OCI-LY7 (cell line): ENCODE results near the gene EIF2S1. TPM values are rescaled to one million over a fixed set of nuclear protein-coding genes. Genes with fewer than 3 reads are reported as not detected.

Experiments used
- BruUV-seq: library from RNA; stranded (reverse); fragments of 400-500 nt; replicated peaks from 2 replicates; lab custom pipeline; 2021; lab: Mats Ljungman, UMichigan
- CTCF ChIA-PET: fragments of 300-600 bp; sonication (Branson Sonifier 250); formaldehyde crosslinking; loops from one replicate; lab custom pipeline; 2022; ENCODE audit warnings: antibody characterized with exemption; ENCODE audit not compliant: unreplicated experiment; lab: Charles Lee
- POLR2A ChIA-PET: fragments of 300-600 bp; sonication (Branson Sonifier 250); formaldehyde crosslinking; loops from one replicate; lab custom pipeline; 2022; ENCODE audit warnings: antibody characterized with exemption; lab: Charles Lee
- DNase-seq: peaks from one replicate; pipeline ENCODE4 v3.0.0-alpha.2; 2015; ENCODE audit warnings: low spot score
- H2AFZ ChIP-seq: fragments of 200-600 bp; sonication (generic), shearing (Covaris generic); 2 replicates; pipeline ENCODE4 v1.6.1; 2014; ENCODE audit warnings: mild to moderate bottlenecking, antibody characterized with exemption, low read length, moderate library complexity
- H3K27ac ChIP-seq: fragments of 200-600 bp; sonication (generic); 2 replicates; pipeline ENCODE4 v1.5.1; 2014; ENCODE audit warnings: mixed run types, low read depth, mild to moderate bottlenecking, moderate library complexity, low read length, inconsistent platforms; ENCODE audit not compliant: poor library complexity, severe bottlenecking
- H3K36me3 ChIP-seq: fragments of 200-600 bp; sonication (generic); 2 replicates; pipeline ENCODE4 v1.6.1; 2014; ENCODE audit warnings: mild to moderate bottlenecking, antibody characterized with exemption, low read length, moderate library complexity, mixed read lengths; ENCODE audit not compliant: insufficient read depth
- H3K4me1 ChIP-seq: fragments of 200-600 bp; sonication (generic); 2 replicates; pipeline ENCODE4 v1.5.1; 2014; ENCODE audit warnings: mild to moderate bottlenecking, low read length; ENCODE audit not compliant: insufficient read depth, poor library complexity, severe bottlenecking
- H3K4me2 ChIP-seq: fragments of 200-600 bp; sonication (generic); 2 replicates; pipeline ENCODE4 v1.6.1; 2014; ENCODE audit warnings: mild to moderate bottlenecking, low read length
- H3K4me3 ChIP-seq: fragments of 200-600 bp; sonication (generic); 2 replicates; pipeline ENCODE4 v1.5.1; 2014; ENCODE audit warnings: mild to moderate bottlenecking, low read depth, low read length; ENCODE audit not compliant: poor library complexity, severe bottlenecking
- H3K79me2 ChIP-seq: fragments of 200-600 bp; sonication (generic); 2 replicates; pipeline ENCODE4 v1.6.1; 2016; ENCODE audit warnings: low read depth, mild to moderate bottlenecking, low read length, moderate library complexity, mixed read lengths; ENCODE audit not compliant: insufficient read depth
- H3K9me2 ChIP-seq: fragments of 200-600 bp; sonication (generic); 2 replicates; pipeline ENCODE4 v1.6.1; 2016; ENCODE audit warnings: mild to moderate bottlenecking, low read length, mixed read lengths; ENCODE audit not compliant: insufficient read depth
- H3K9me3 ChIP-seq: fragments of 200-600 bp; sonication (generic); 2 replicates; pipeline ENCODE4 v1.6.1; 2014; ENCODE audit warnings: mild to moderate bottlenecking, mixed run types, low read length, mixed read lengths
- H4K20me1 ChIP-seq: fragments of 200-600 bp; sonication (generic); 2 replicates; pipeline ENCODE4 v1.6.1; 2014; ENCODE audit warnings: mild to moderate bottlenecking, antibody characterized with exemption, low read length, moderate library complexity, mixed read lengths; ENCODE audit not compliant: insufficient read depth
- EZH2phosphoT487 ChIP-seq: fragments of 200-600 bp; sonication (generic); IDR thresholded peaks from 2 replicates; pipeline ENCODE4 v1.6.1; 2018; ENCODE audit warnings: low read depth, borderline replicate concordance, mild to moderate bottlenecking, mixed run types, antibody characterized with exemption, low read length, moderate library complexity, mixed read lengths
- intact Hi-C: fragments of 100-400 bp; cut with micrococcal nuclease; formaldehyde crosslinking; loops from one replicate; pipeline ENCODE4 v1.10.0; 2022; ENCODE audit not compliant: unreplicated experiment
- total RNA-seq, 2 experiments: library from RNA; depleted of rRNA in 1 of 2; stranded (reverse); fragments of >200 nt in 1 of 2; shearing (Covaris generic) in 1 of 2; gene quantifications; 2 replicates each; pipeline ENCODE4 v1.2.3, GENCODE V29; 2014 to 2022
- TF ChIP-seq, protein P1 (sequence below): fragments of 200-600 bp; sonication (generic); conservative IDR thresholded peaks from 2 replicates; pipeline ENCODE4 v1.5.1; 2014; ENCODE audit warnings: mild to moderate bottlenecking, antibody characterized with exemption, low read length, moderate library complexity, mixed read lengths

Gene EIF2S1
- total RNA-seq, 2 experiments from 2014 or later: 161 to 170 TPM

DNA sequence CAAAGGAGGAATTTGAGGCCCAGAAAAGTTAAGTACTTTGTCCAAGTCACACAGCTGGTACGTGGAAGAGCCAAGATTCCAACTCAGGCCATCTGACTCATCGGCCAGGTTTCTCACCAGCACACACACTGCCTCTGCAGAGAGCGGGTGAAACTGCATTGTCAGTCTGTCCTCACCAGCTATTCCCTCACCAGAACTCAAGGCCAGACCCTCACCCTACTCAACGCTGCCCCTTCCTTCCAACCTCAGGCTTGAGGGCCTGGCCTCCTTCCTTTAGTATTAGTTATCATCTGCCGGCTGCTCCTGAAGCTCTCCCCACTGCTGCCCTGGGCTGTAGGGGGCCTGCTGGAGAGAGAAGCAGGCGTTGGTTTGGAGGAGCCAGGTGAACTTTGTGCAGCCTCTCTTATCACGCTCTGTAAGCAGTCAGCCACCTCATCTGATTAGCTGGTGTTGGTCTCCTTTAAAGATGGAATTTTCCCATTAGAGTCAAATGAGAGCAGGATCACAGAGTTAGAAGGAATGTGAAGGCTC is 68.4 kb downstream of the EIF2S1 start:
- H3K36me3 ChIP-seq: no peaks in the 10 kb centered on the region
- no peak for TF ChIP-seq EZH2phosphoT487
- TF ChIP-seq, protein P1, sequence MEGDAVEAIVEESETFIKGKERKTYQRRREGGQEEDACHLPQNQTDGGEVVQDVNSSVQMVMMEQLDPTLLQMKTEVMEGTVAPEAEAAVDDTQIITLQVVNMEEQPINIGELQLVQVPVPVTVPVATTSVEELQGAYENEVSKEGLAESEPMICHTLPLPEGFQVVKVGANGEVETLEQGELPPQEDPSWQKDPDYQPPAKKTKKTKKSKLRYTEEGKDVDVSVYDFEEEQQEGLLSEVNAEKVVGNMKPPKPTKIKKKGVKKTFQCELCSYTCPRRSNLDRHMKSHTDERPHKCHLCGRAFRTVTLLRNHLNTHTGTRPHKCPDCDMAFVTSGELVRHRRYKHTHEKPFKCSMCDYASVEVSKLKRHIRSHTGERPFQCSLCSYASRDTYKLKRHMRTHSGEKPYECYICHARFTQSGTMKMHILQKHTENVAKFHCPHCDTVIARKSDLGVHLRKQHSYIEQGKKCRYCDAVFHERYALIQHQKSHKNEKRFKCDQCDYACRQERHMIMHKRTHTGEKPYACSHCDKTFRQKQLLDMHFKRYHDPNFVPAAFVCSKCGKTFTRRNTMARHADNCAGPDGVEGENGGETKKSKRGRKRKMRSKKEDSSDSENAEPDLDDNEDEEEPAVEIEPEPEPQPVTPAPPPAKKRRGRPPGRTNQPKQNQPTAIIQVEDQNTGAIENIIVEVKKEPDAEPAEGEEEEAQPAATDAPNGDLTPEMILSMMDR: no peak
- H3K27ac ChIP-seq: no peak overlapping the region
- H3K4me3 ChIP-seq: no peak overlapping the region
- ChIA-PET CTCF (interaction anchor here (2.1 to 2.9 kb wide), 2 partner anchors 85 to 143 kb away, joined by 11 to 21 read pairs; no protein-coding TSS in a partner anchor), POLR2A (interaction anchor here (0.7 to 0.9 kb wide), 2 partner anchors 91 to 128 kb away, joined by 3 to 6 read pairs; no protein-coding TSS in a partner anchor)
- no peaks in the 10 kb centered on the region for H3K4me1 ChIP-seq
- intact Hi-C loops: loop anchor here (10.0 kb wide), 1 partner anchor 264 kb away; no protein-coding TSS in a partner anchor
- H3K9me2 ChIP-seq: no peaks in the 10 kb centered on the region
- H3K9me3 ChIP-seq: no peaks in the 10 kb centered on the region
- H3K79me2 ChIP-seq: no peaks in the 10 kb centered on the region
- no peak for DNase-seq
- BruUV-seq: no TSS peak
- H4K20me1 ChIP-seq: no peaks in the 10 kb centered on the region
- H2AFZ ChIP-seq: no peak overlapping the region
- no peak overlapping the region for H3K4me2 ChIP-seq

DNA sequence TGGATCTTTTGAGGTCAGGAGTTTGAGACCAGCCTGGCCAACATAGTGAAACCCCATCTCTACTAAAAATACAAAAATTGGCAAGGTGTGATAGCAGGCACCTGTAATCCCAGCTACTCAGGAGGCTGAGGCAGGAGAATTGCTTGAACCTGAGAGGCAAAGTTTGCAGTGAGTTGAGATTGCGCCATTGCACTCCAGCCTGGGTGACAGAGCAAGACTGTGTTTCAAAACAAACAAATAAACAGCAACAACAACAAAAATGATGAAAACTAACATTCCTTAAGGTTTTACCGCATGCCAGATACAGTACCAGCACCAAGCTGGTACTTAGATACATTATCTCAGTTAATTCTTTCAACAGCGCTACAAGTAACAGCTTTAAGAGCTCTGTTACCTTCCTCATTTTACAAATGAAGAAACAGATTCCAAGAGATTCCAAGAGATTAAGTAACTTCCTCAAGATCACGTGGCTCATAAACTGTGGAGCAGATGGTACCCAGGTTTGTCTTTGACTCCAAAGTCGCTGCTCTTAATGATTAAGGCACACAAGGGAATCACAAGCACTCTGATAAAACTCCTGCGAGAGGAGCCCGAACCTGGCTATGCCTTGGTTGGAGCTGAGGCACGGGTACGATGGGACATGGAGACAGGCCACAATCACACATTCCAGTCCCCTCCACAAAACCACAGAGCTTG is 69.5 kb downstream of the EIF2S1 start:
- POLR2A ChIA-PET: interaction anchor here (1.1 kb wide), 1 partner anchor 84 kb away, joined by 6 read pairs; no protein-coding TSS in a partner anchor
- DNase-seq: no peak

More for the DNA sequence above, 69.5 kb downstream of the EIF2S1 start:
- Histone ChIP-seq H3K27ac (no peak overlapping the region), H4K20me1 (no peaks in the 10 kb centered on the region), H3K36me3 (no peaks in the 10 kb centered on the region), H3K79me2 (no peaks in the 10 kb centered on the region), H2AFZ (no peak overlapping the region), H3K4me1 (no peaks in the 10 kb centered on the region), H3K4me2 (no peak overlapping the region), H3K9me3 (no peaks in the 10 kb centered on the region), H3K4me3 (no peak overlapping the region), H3K9me2 (no peaks in the 10 kb centered on the region)
- CTCF ChIA-PET: interaction anchor here (1.7 kb wide), 1 partner anchor 142 kb away, joined by 5 read pairs; no protein-coding TSS in a partner anchor
- no peak for TF ChIP-seq EZH2phosphoT487
- TF ChIP-seq, protein P1: no peak
- no TSS peak for BruUV-seq
- intact Hi-C loops: loop anchor here (10.0 kb wide), 1 partner anchor 265 kb away; no protein-coding TSS in a partner anchor
